Measurements from ENCODE around the gene MTHFSD.

- TF ChIP-seq ESRRG (CRISPR knock-in tag; IDR thresholded peaks at IDR 0.05) (no peak), TSHZ2 (CRISPR knock-in tag; IDR thresholded peaks at IDR 0.05) (no peak), SNAI2 (CRISPR knock-in tag; IDR thresholded peaks at IDR 0.05) (no peak), ARNTL (CRISPR knock-in tag; IDR thresholded peaks at IDR 0.05; ENCODE audit: borderline replicate concordance, low read depth) (no peak), TOX (CRISPR knock-in tag; IDR thresholded peaks at IDR 0.05; ENCODE audit: borderline replicate concordance) (no peak), PATZ1 (CRISPR knock-in tag; IDR thresholded peaks at IDR 0.05; ENCODE audit: borderline replicate concordance) (no peak), ZFP3 (CRISPR knock-in tag; IDR thresholded peaks at IDR 0.05) (no peak), RARB (CRISPR knock-in tag; IDR thresholded peaks at IDR 0.05) (no peak), ZNF8 (CRISPR knock-in tag; IDR thresholded peaks at IDR 0.05) (no peak), CSRNP3 (CRISPR knock-in tag; IDR thresholded peaks at IDR 0.05) (no peak), POU6F1 (CRISPR knock-in tag; IDR thresholded peaks at IDR 0.05; ENCODE audit: borderline replicate concordance, low read depth) (no peak), ZNF565 (CRISPR knock-in tag; conservative IDR thresholded peaks at IDR 0.05; ENCODE audit: low read depth) (no peak), ISL1 (CRISPR knock-in tag; IDR thresholded peaks at IDR 0.05) (no peak)
- TF ChIP-seq, protein P1, sequence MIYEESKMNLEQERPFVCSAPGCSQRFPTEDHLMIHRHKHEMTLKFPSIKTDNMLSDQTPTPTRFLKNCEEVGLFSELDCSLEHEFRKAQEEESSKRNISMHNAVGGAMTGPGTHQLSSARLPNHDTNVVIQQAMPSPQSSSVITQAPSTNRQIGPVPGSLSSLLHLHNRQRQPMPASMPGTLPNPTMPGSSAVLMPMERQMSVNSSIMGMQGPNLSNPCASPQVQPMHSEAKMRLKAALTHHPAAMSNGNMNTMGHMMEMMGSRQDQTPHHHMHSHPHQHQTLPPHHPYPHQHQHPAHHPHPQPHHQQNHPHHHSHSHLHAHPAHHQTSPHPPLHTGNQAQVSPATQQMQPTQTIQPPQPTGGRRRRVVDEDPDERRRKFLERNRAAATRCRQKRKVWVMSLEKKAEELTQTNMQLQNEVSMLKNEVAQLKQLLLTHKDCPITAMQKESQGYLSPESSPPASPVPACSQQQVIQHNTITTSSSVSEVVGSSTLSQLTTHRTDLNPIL (CRISPR knock-in tag; IDR thresholded peaks at IDR 0.05; ENCODE audit: low read depth): no peak
Measured at GRCh38 chr16:86524029-86524428, 31.0 kb downstream of the MTHFSD start.
